WTC11 (cell line): ENCODE measurements around the gene ADAMTS7. TPM values are rescaled to one million over a fixed set of nuclear protein-coding genes. Genes with fewer than 3 reads are reported as not detected.
A peak's percentile ranks its signal among the peaks of the same experiment; 100 is the strongest.

Source experiments
- ATAC-seq: fragments of 200-7000 bp; cut with Tn5 transposase; 2 replicates; pipeline ENCODE4 v1.10.0; 2021; ENCODE audit warnings: mild to moderate bottlenecking, moderate library complexity
- CTCF ChIA-PET: fragments of 300-600 bp; sonication (Branson Sonifier 250); formaldehyde crosslinking; loops from one replicate; lab custom pipeline; 2021; ENCODE audit warnings: antibody characterized with exemption; lab: Charles Lee
- POLR2A ChIA-PET: fragments of 350-600 bp; sonication (Branson Sonifier 250); formaldehyde crosslinking; loops from one replicate; lab custom pipeline; 2021; ENCODE audit warnings: antibody characterized with exemption; lab: Charles Lee
- DNase-seq: peaks from one replicate; pipeline ENCODE4 v3.0.0; 2021; ENCODE audit warnings: low spot score
- H3K27ac Mint-ChIP-seq: 2 replicates; pipeline ENCODE4 v1.8.0; 2021; ENCODE audit warnings: mixed read lengths
- H3K27me3 Mint-ChIP-seq: 2 replicates; pipeline ENCODE4 v1.8.0; 2021; ENCODE audit warnings: low read depth, mild to moderate bottlenecking, moderate library complexity, mixed read lengths
- H3K36me3 Mint-ChIP-seq: 2 replicates; pipeline ENCODE4 v1.8.0; 2021; ENCODE audit warnings: mixed read lengths
- H3K4me1 Mint-ChIP-seq: 2 replicates; pipeline ENCODE4 v1.8.0; 2022; ENCODE audit warnings: mixed read lengths
- H3K4me3 Mint-ChIP-seq: 2 replicates; pipeline ENCODE4 v1.8.0; 2021; ENCODE audit warnings: mild to moderate bottlenecking, moderate library complexity, mixed read lengths
- H3K9me3 Mint-ChIP-seq: 2 replicates; pipeline ENCODE4 v1.8.0; 2021; ENCODE audit warnings: mixed read lengths
- AFF4 ChIP-seq: sonication (generic); formaldehyde crosslinking; IDR thresholded peaks from 2 replicates; pipeline ENCODE4 v1.8.1; 2023; ENCODE audit warnings: mild to moderate bottlenecking, missing genetic modification reagents, borderline replicate concordance
- CBFB ChIP-seq: sonication (generic); formaldehyde crosslinking; IDR thresholded peaks from 2 replicates; pipeline ENCODE4 v1.8.1; 2022; ENCODE audit warnings: mild to moderate bottlenecking, low read depth, missing genetic modification reagents
- CTCF ChIP-seq: fragments of 200-600 bp; IDR thresholded peaks from 2 replicates; pipeline ENCODE4 v1.8.0; 2022; ENCODE audit warnings: antibody characterized with exemption
- FOXK1 ChIP-seq: sonication (generic); formaldehyde crosslinking; IDR thresholded peaks from 2 replicates; pipeline ENCODE4 v1.8.0; 2022; ENCODE audit warnings: mild to moderate bottlenecking, moderate library complexity, missing genetic modification reagents
- GABPB1 ChIP-seq: sonication (generic); formaldehyde crosslinking; IDR thresholded peaks from 2 replicates; pipeline ENCODE4 v1.8.1; 2023; ENCODE audit warnings: mild to moderate bottlenecking, missing genetic modification reagents
- GTF2I ChIP-seq: fragments of 250-450 bp; sonication (Bioruptor Pico); conservative IDR thresholded peaks from 2 replicates; pipeline ENCODE4 v1.4.0; 2021; ENCODE audit warnings: mild to moderate bottlenecking
- HMGA2 ChIP-seq: fragments of 250-450 bp; sonication (Bioruptor Pico); IDR thresholded peaks from 2 replicates; pipeline ENCODE4 v1.4.0; 2021; ENCODE audit warnings: mild to moderate bottlenecking, moderate library complexity
- HMGXB4 ChIP-seq: sonication (generic); formaldehyde crosslinking; IDR thresholded peaks from 2 replicates; pipeline ENCODE4 v1.8.1; 2023; ENCODE audit warnings: mild to moderate bottlenecking, moderate library complexity, missing genetic modification reagents
- IRF2 ChIP-seq: sonication (generic); formaldehyde crosslinking; IDR thresholded peaks from 2 replicates; pipeline ENCODE4 v1.8.0; 2022; ENCODE audit warnings: low read depth, missing genetic modification reagents, borderline replicate concordance
- MXD4 ChIP-seq: fragments of 250-450 bp; sonication (Bioruptor Pico); IDR thresholded peaks from 2 replicates; pipeline ENCODE4 v1.8.0; 2021; ENCODE audit warnings: mild to moderate bottlenecking, moderate library complexity, borderline replicate concordance
- NFYB ChIP-seq: sonication (generic); formaldehyde crosslinking; conservative IDR thresholded peaks from 2 replicates; pipeline ENCODE4 v1.8.0; 2022; ENCODE audit warnings: low read depth, missing genetic modification reagents
- NR1H2 ChIP-seq: sonication (generic); formaldehyde crosslinking; IDR thresholded peaks from 2 replicates; pipeline ENCODE4 v1.9.0; 2021; ENCODE audit warnings: mild to moderate bottlenecking, moderate library complexity, missing genetic modification reagents
- OVOL2 ChIP-seq: fragments of 250-450 bp; sonication (Bioruptor Pico); IDR thresholded peaks from 2 replicates; pipeline ENCODE4 v1.9.0; 2021; ENCODE audit warnings: mild to moderate bottlenecking, borderline replicate concordance
- SMAD4 ChIP-seq: sonication (generic); formaldehyde crosslinking; IDR thresholded peaks from 2 replicates; pipeline ENCODE4 v1.8.0; 2022; ENCODE audit warnings: mild to moderate bottlenecking, missing genetic modification reagents
- TEAD1 ChIP-seq: sonication (generic); formaldehyde crosslinking; IDR thresholded peaks from 2 replicates; pipeline ENCODE4 v1.8.0; 2022; ENCODE audit warnings: mild to moderate bottlenecking, missing genetic modification reagents
- ZBTB43 ChIP-seq: sonication (generic); formaldehyde crosslinking; IDR thresholded peaks from 2 replicates; pipeline ENCODE4 v1.8.1; 2023; ENCODE audit warnings: mild to moderate bottlenecking, missing genetic modification reagents
- ZNF138 ChIP-seq: sonication (generic); formaldehyde crosslinking; conservative IDR thresholded peaks from 2 replicates; pipeline ENCODE4 v1.8.1; 2022; ENCODE audit warnings: mild to moderate bottlenecking, moderate library complexity, missing genetic modification reagents
- ZNF317 ChIP-seq: sonication (generic); formaldehyde crosslinking; IDR thresholded peaks from 2 replicates; pipeline ENCODE4 v1.8.1; 2023; ENCODE audit warnings: low read depth, mild to moderate bottlenecking, moderate library complexity, missing genetic modification reagents, borderline replicate concordance
- total RNA-seq: library from RNA; stranded (reverse); gene quantifications from 3 replicates; pipeline ENCODE4 v1.2.3, GENCODE V29; 2021
- TF ChIP-seq, protein P1 (sequence below): sonication (generic); formaldehyde crosslinking; IDR thresholded peaks from 2 replicates; pipeline ENCODE4 v1.8.1; 2023; ENCODE audit warnings: mild to moderate bottlenecking, missing genetic modification reagents
- TF ChIP-seq, protein P2 (sequence below): sonication (generic); formaldehyde crosslinking; IDR thresholded peaks from 2 replicates; pipeline ENCODE4 v1.8.1; 2023; ENCODE audit warnings: mild to moderate bottlenecking, missing genetic modification reagents, moderate library complexity
- TF ChIP-seq, protein P3 (sequence below): sonication (generic); formaldehyde crosslinking; conservative IDR thresholded peaks from 2 replicates; pipeline ENCODE4 v1.8.1; 2022; ENCODE audit warnings: mild to moderate bottlenecking, missing genetic modification reagents
- TF ChIP-seq, protein P4 (sequence below): sonication (generic); formaldehyde crosslinking; conservative IDR thresholded peaks from 2 replicates; pipeline ENCODE4 v1.8.1; 2023; ENCODE audit warnings: mild to moderate bottlenecking, low read depth, missing genetic modification reagents, moderate library complexity

Gene ADAMTS7
- total RNA-seq, 1 experiment from 2014 or later: 70.3 TPM

GRCh38 chr15:78859971-78860719 is 48.9 kb upstream of the ADAMTS7 start:
- H3K27ac Mint-ChIP-seq: peak overlapping the region; percentile 98
- peak overlapping the region; percentile 87 for H3K4me3 Mint-ChIP-seq
- H3K4me1 Mint-ChIP-seq: peaks cover 3% of the 10 kb centered on the region; the same call in 1 of the 2 replicates
- no peaks in the 10 kb centered on the region for H3K27me3 Mint-ChIP-seq
- CTCF ChIA-PET: interaction anchor here (0.7 to 2.6 kb wide), 8 partner anchors 10 to 56 kb away, joined by 4 to 15 read pairs (median 5); partner anchors contain the start of genes ADAMTS7 and MORF4L1
- DNase-seq (peak; percentile 80), ATAC-seq (peak; percentile 98)
- H3K9me3 Mint-ChIP-seq: peaks cover 8% of the 10 kb centered on the region; the same call in 1 of the 2 replicates
- no peaks in the 10 kb centered on the region for H3K36me3 Mint-ChIP-seq
- POLR2A ChIA-PET: interaction anchor here (0.7 to 1.3 kb wide), 2 partner anchors 13 to 49 kb away, joined by 4 to 11 read pairs; partner anchors contain the start of genes ADAMTS7 and MORF4L1
- no peak for TF ChIP-seq CBFB (CRISPR knock-in tag)
- TF ChIP-seq CTCF: peak; percentile 16; the same call in 1 of the 2 replicates
- TF ChIP-seq ZNF317 (CRISPR knock-in tag): no peak
- no peak for TF ChIP-seq IRF2 (CRISPR knock-in tag)
- TF ChIP-seq, protein P1, sequence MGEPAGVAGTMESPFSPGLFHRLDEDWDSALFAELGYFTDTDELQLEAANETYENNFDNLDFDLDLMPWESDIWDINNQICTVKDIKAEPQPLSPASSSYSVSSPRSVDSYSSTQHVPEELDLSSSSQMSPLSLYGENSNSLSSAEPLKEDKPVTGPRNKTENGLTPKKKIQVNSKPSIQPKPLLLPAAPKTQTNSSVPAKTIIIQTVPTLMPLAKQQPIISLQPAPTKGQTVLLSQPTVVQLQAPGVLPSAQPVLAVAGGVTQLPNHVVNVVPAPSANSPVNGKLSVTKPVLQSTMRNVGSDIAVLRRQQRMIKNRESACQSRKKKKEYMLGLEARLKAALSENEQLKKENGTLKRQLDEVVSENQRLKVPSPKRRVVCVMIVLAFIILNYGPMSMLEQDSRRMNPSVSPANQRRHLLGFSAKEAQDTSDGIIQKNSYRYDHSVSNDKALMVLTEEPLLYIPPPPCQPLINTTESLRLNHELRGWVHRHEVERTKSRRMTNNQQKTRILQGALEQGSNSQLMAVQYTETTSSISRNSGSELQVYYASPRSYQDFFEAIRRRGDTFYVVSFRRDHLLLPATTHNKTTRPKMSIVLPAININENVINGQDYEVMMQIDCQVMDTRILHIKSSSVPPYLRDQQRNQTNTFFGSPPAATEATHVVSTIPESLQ: no peak
- TF ChIP-seq ZNF138 (CRISPR knock-in tag): no peak
- TF ChIP-seq GABPB1 (CRISPR knock-in tag): no peak
- TF ChIP-seq, protein P2, sequence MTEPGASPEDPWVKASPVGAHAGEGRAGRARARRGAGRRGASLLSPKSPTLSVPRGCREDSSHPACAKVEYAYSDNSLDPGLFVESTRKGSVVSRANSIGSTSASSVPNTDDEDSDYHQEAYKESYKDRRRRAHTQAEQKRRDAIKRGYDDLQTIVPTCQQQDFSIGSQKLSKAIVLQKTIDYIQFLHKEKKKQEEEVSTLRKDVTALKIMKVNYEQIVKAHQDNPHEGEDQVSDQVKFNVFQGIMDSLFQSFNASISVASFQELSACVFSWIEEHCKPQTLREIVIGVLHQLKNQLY: no peak
- no peak; the same call in 1 of the 2 replicates for TF ChIP-seq HMGXB4 (CRISPR knock-in tag)
- TF ChIP-seq FOXK1 (CRISPR knock-in tag): no peak
- TF ChIP-seq GTF2I: no peak
- no peak for TF ChIP-seq NFYB
- TF ChIP-seq SMAD4 (CRISPR knock-in tag): no peak
- TF ChIP-seq OVOL2: no peak
- no peak for TF ChIP-seq ZBTB43 (CRISPR knock-in tag)
- no peak for TF ChIP-seq TEAD1 (CRISPR knock-in tag)
- TF ChIP-seq, protein P3, sequence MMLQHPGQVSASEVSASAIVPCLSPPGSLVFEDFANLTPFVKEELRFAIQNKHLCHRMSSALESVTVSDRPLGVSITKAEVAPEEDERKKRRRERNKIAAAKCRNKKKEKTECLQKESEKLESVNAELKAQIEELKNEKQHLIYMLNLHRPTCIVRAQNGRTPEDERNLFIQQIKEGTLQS (CRISPR knock-in tag): no peak
- peak; percentile 26; the same call in 1 of the 2 replicates for TF ChIP-seq HMGA2 (CRISPR knock-in tag)
- no peak for TF ChIP-seq NR1H2 (CRISPR knock-in tag)
- no peak for TF ChIP-seq AFF4 (CRISPR knock-in tag)
- TF ChIP-seq, protein P4, sequence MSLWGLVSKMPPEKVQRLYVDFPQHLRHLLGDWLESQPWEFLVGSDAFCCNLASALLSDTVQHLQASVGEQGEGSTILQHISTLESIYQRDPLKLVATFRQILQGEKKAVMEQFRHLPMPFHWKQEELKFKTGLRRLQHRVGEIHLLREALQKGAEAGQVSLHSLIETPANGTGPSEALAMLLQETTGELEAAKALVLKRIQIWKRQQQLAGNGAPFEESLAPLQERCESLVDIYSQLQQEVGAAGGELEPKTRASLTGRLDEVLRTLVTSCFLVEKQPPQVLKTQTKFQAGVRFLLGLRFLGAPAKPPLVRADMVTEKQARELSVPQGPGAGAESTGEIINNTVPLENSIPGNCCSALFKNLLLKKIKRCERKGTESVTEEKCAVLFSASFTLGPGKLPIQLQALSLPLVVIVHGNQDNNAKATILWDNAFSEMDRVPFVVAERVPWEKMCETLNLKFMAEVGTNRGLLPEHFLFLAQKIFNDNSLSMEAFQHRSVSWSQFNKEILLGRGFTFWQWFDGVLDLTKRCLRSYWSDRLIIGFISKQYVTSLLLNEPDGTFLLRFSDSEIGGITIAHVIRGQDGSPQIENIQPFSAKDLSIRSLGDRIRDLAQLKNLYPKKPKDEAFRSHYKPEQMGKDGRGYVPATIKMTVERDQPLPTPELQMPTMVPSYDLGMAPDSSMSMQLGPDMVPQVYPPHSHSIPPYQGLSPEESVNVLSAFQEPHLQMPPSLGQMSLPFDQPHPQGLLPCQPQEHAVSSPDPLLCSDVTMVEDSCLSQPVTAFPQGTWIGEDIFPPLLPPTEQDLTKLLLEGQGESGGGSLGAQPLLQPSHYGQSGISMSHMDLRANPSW (CRISPR knock-in tag): no peak
- no peak for TF ChIP-seq MXD4 (CRISPR knock-in tag)
